ENCODE results near the gene EYS.

Gene EYS

GRCh38 chr6:64789476-64789875, 917.5 kb downstream of the EYS start:
- Histone ChIP-seq H3K4me1 (ENCODE audit: control extremely low read depth in 1 of 4, control insufficient read depth in 4 of 4, insufficient read depth in 4 of 4, low read length in 3 of 4) (peaks cover 3 to 22% (median 13%) of the 10 kb centered on the region in 4 experiments), H3K4me3 (ENCODE audit: control insufficient read depth in 1 of 7, extremely low read depth in 1 of 7, insufficient read depth in 4 of 7, low read depth in 2 of 7, low read length in 6 of 7) (peak overlapping the region in 2 of 7 experiments; percentile 30 to 34), H3K27ac (ENCODE audit: insufficient read depth in 1 of 2, low read depth in 1 of 2, low read length in 2 of 2, poor library complexity in 1 of 2, severe bottlenecking in 2 of 2) (no peak overlapping the region), H3K9me3 (ENCODE audit: control extremely low read depth in 1 of 5, control insufficient read depth in 4 of 5, insufficient read depth in 2 of 5, low read depth in 1 of 5, low read length in 4 of 5) (no peaks in the 10 kb centered on the region), H3K27me3 (replicated peaks in 2 of 5; ENCODE audit: control insufficient read depth in 4 of 5, insufficient read depth in 5 of 5, low read length in 4 of 5) (no peaks in the 10 kb centered on the region), H3K36me3 (ENCODE audit: control insufficient read depth in 4 of 4, insufficient read depth in 4 of 4, low read length in 3 of 4) (no peaks in the 10 kb centered on the region)
- 0% methylated on average over 2 of the region's 3 CpGs for WGBS (ENCODE audit: insufficient coverage)
- ChIA-PET POLR2A (no interaction called here), CTCF (no interaction called here)
- peak; percentile 7 to 54 (median 42) for DNase-seq

GRCh38 chr6:64786736-64787135, 920.3 kb downstream of the EYS start:
- Histone ChIP-seq H3K27ac (ENCODE audit: insufficient read depth in 1 of 2, low read depth in 1 of 2, low read length in 2 of 2, poor library complexity in 1 of 2, severe bottlenecking in 2 of 2) (no peak overlapping the region), H3K9me3 (ENCODE audit: control extremely low read depth in 1 of 5, control insufficient read depth in 4 of 5, insufficient read depth in 2 of 5, low read depth in 1 of 5, low read length in 4 of 5) (no peaks in the 10 kb centered on the region), H3K36me3 (ENCODE audit: control insufficient read depth in 4 of 4, insufficient read depth in 4 of 4, low read length in 3 of 4) (no peaks in the 10 kb centered on the region), H3K4me1 (ENCODE audit: control extremely low read depth in 1 of 4, control insufficient read depth in 4 of 4, insufficient read depth in 4 of 4, low read length in 3 of 4) (peaks cover 3 to 22% (median 13%) of the 10 kb centered on the region in 4 experiments), H3K4me3 (ENCODE audit: control insufficient read depth in 1 of 7, extremely low read depth in 1 of 7, insufficient read depth in 4 of 7, low read depth in 2 of 7, low read length in 6 of 7) (no peak overlapping the region), H3K27me3 (replicated peaks in 2 of 5; ENCODE audit: control insufficient read depth in 4 of 5, insufficient read depth in 5 of 5, low read length in 4 of 5) (no peaks in the 10 kb centered on the region)
- WGBS (ENCODE audit: insufficient coverage), result 50% methylated on average over 2 of the region's 2 CpGs
- POLR2A ChIA-PET, result interaction anchor here (0.9 kb wide), 1 partner anchor 49 kb away, joined by 3 read pairs; no protein-coding TSS in a partner anchor
- no peak for DNase-seq
- CTCF ChIA-PET, result no interaction called here

GRCh38 chr6:64782877-64783276, 924.1 kb downstream of the EYS start:
- no peaks in the 10 kb centered on the region for H3K4me1 ChIP-seq (ENCODE audit: control extremely low read depth in 1 of 4, control insufficient read depth in 4 of 4, insufficient read depth in 4 of 4, low read length in 3 of 4)
- no peak for DNase-seq
- H3K36me3 ChIP-seq (ENCODE audit: control insufficient read depth in 4 of 4, insufficient read depth in 4 of 4, low read length in 3 of 4), result no peaks in the 10 kb centered on the region
- no peak overlapping the region for H3K27ac ChIP-seq (ENCODE audit: insufficient read depth in 1 of 2, low read depth in 1 of 2, low read length in 2 of 2, poor library complexity in 1 of 2, severe bottlenecking in 2 of 2)
- ChIA-PET CTCF (no interaction called here), POLR2A (no interaction called here)
- H3K9me3 ChIP-seq (ENCODE audit: control extremely low read depth in 1 of 5, control insufficient read depth in 4 of 5, insufficient read depth in 2 of 5, low read depth in 1 of 5, low read length in 4 of 5), result peaks cover 0 to 6% (median 0%) of the 10 kb centered on the region in 5 experiments
- no peak overlapping the region for H3K4me3 ChIP-seq (ENCODE audit: control insufficient read depth in 1 of 7, extremely low read depth in 1 of 7, insufficient read depth in 4 of 7, low read depth in 2 of 7, low read length in 6 of 7)
- WGBS (ENCODE audit: insufficient coverage), result no CpG with 5 or more reads among the region's 3 CpGs
- H3K27me3 ChIP-seq (replicated peaks in 2 of 5; ENCODE audit: control insufficient read depth in 4 of 5, insufficient read depth in 5 of 5, low read length in 4 of 5), result no peaks in the 10 kb centered on the region

- H3K4me1 ChIP-seq (ENCODE audit: control extremely low read depth in 1 of 4, control insufficient read depth in 4 of 4, insufficient read depth in 4 of 4, low read length in 3 of 4), result no peaks in the 10 kb centered on the region
- no peak overlapping the region for H3K27ac ChIP-seq (ENCODE audit: insufficient read depth in 1 of 2, low read depth in 1 of 2, low read length in 2 of 2, poor library complexity in 1 of 2, severe bottlenecking in 2 of 2)
- peaks cover 0 to 7% (median 0%) of the 10 kb centered on the region in 5 experiments for H3K9me3 ChIP-seq (ENCODE audit: control extremely low read depth in 1 of 5, control insufficient read depth in 4 of 5, insufficient read depth in 2 of 5, low read depth in 1 of 5, low read length in 4 of 5)
- DNase-seq, result no peak
- CTCF ChIA-PET, result no interaction called here
- H3K36me3 ChIP-seq (ENCODE audit: control insufficient read depth in 4 of 4, insufficient read depth in 4 of 4, low read length in 3 of 4), result no peaks in the 10 kb centered on the region
- no peaks in the 10 kb centered on the region for H3K27me3 ChIP-seq (replicated peaks in 2 of 5; ENCODE audit: control insufficient read depth in 4 of 5, insufficient read depth in 5 of 5, low read length in 4 of 5)
- WGBS (ENCODE audit: insufficient coverage), result 100% methylated on average over 2 of the region's 3 CpGs
- POLR2A ChIA-PET, result no interaction called here
- no peak overlapping the region for H3K4me3 ChIP-seq (ENCODE audit: control insufficient read depth in 1 of 7, extremely low read depth in 1 of 7, insufficient read depth in 4 of 7, low read depth in 2 of 7, low read length in 6 of 7)
Observed at GRCh38 chr6:64777941-64778785, 928.9 kb downstream of the EYS start.

GRCh38 chr6:64776359-64776758, 930.7 kb downstream of the EYS start:
- no peak for DNase-seq
- POLR2A ChIA-PET, result no interaction called here
- H3K4me3 ChIP-seq (ENCODE audit: control insufficient read depth in 1 of 7, extremely low read depth in 1 of 7, insufficient read depth in 4 of 7, low read depth in 2 of 7, low read length in 6 of 7), result no peak overlapping the region
- H3K27ac ChIP-seq (ENCODE audit: insufficient read depth in 1 of 2, low read depth in 1 of 2, low read length in 2 of 2, poor library complexity in 1 of 2, severe bottlenecking in 2 of 2), result no peak overlapping the region
- CTCF ChIA-PET, result no interaction called here
- H3K27me3 ChIP-seq (replicated peaks in 2 of 5; ENCODE audit: control insufficient read depth in 4 of 5, insufficient read depth in 5 of 5, low read length in 4 of 5), result no peaks in the 10 kb centered on the region
- peaks cover 0 to 10% (median 0%) of the 10 kb centered on the region in 5 experiments for H3K9me3 ChIP-seq (ENCODE audit: control extremely low read depth in 1 of 5, control insufficient read depth in 4 of 5, insufficient read depth in 2 of 5, low read depth in 1 of 5, low read length in 4 of 5)
- H3K4me1 ChIP-seq (ENCODE audit: control extremely low read depth in 1 of 4, control insufficient read depth in 4 of 4, insufficient read depth in 4 of 4, low read length in 3 of 4), result no peaks in the 10 kb centered on the region
- WGBS (ENCODE audit: insufficient coverage), result no CpG with 5 or more reads among the region's 1 CpG
- no peaks in the 10 kb centered on the region for H3K36me3 ChIP-seq (ENCODE audit: control insufficient read depth in 4 of 4, insufficient read depth in 4 of 4, low read length in 3 of 4)

GRCh38 chr6:64774881-64775280, 932.1 kb downstream of the EYS start:
- Histone ChIP-seq H3K4me3 (ENCODE audit: control insufficient read depth in 1 of 7, extremely low read depth in 1 of 7, insufficient read depth in 4 of 7, low read depth in 2 of 7, low read length in 6 of 7) (no peak overlapping the region), H3K27ac (ENCODE audit: insufficient read depth in 1 of 2, low read depth in 1 of 2, low read length in 2 of 2, poor library complexity in 1 of 2, severe bottlenecking in 2 of 2) (no peak overlapping the region), H3K27me3 (replicated peaks in 2 of 5; ENCODE audit: control insufficient read depth in 4 of 5, insufficient read depth in 5 of 5, low read length in 4 of 5) (no peaks in the 10 kb centered on the region), H3K36me3 (ENCODE audit: control insufficient read depth in 4 of 4, insufficient read depth in 4 of 4, low read length in 3 of 4) (no peaks in the 10 kb centered on the region), H3K9me3 (ENCODE audit: control extremely low read depth in 1 of 5, control insufficient read depth in 4 of 5, insufficient read depth in 2 of 5, low read depth in 1 of 5, low read length in 4 of 5) (peaks cover 0 to 10% (median 0%) of the 10 kb centered on the region in 5 experiments), H3K4me1 (ENCODE audit: control extremely low read depth in 1 of 4, control insufficient read depth in 4 of 4, insufficient read depth in 4 of 4, low read length in 3 of 4) (no peaks in the 10 kb centered on the region)
- ChIA-PET CTCF (interaction anchor here (0.5 kb wide), 1 partner anchor 17 kb away, joined by 3 read pairs; no protein-coding TSS in a partner anchor), POLR2A (no interaction called here)
- 0% methylated on average over 1 of the region's 4 CpGs for WGBS (ENCODE audit: insufficient coverage)
- DNase-seq, result no peak

- Histone ChIP-seq H3K4me1 (ENCODE audit: control extremely low read depth in 1 of 4, control insufficient read depth in 4 of 4, insufficient read depth in 4 of 4, low read length in 3 of 4) (no peaks in the 10 kb centered on the region), H3K27ac (ENCODE audit: insufficient read depth in 1 of 2, low read depth in 1 of 2, low read length in 2 of 2, poor library complexity in 1 of 2, severe bottlenecking in 2 of 2) (no peak overlapping the region), H3K4me3 (ENCODE audit: control insufficient read depth in 1 of 7, extremely low read depth in 1 of 7, insufficient read depth in 4 of 7, low read depth in 2 of 7, low read length in 6 of 7) (no peak overlapping the region), H3K9me3 (ENCODE audit: control extremely low read depth in 1 of 5, control insufficient read depth in 4 of 5, insufficient read depth in 2 of 5, low read depth in 1 of 5, low read length in 4 of 5) (no peaks in the 10 kb centered on the region), H3K36me3 (ENCODE audit: control insufficient read depth in 4 of 4, insufficient read depth in 4 of 4, low read length in 3 of 4) (no peaks in the 10 kb centered on the region), H3K27me3 (replicated peaks in 2 of 5; ENCODE audit: control insufficient read depth in 4 of 5, insufficient read depth in 5 of 5, low read length in 4 of 5) (no peaks in the 10 kb centered on the region)
- 94% methylated on average over 2 of the region's 2 CpGs for WGBS (ENCODE audit: insufficient coverage)
- CTCF ChIA-PET, result no interaction called here
- POLR2A ChIA-PET, result no interaction called here
- no peak for DNase-seq
Observed at GRCh38 chr6:64750910-64751309, 956.1 kb downstream of the EYS start.
